A673 (cell line): ENCODE measurements around the gene SECISBP2. TPM values are rescaled to one million over a fixed set of nuclear protein-coding genes. Genes with fewer than 3 reads are reported as not detected.

Experiments used
- BruUV-seq: library from RNA; stranded (reverse); fragments of 400-500 nt; replicated peaks from 2 replicates; lab custom pipeline; 2021; lab: Mats Ljungman, UMichigan
- CTCF ChIA-PET: fragments of 300-600 bp; sonication (Branson Sonifier 250); formaldehyde crosslinking; loops from one replicate; lab custom pipeline; 2022; ENCODE audit warnings: antibody characterized with exemption; lab: Charles Lee
- POLR2A ChIA-PET: fragments of 300-600 bp; sonication (Branson Sonifier 250); formaldehyde crosslinking; loops from one replicate; lab custom pipeline; 2022; ENCODE audit warnings: antibody characterized with exemption; ENCODE audit not compliant: low non-redundant PET; lab: Charles Lee
- DNase-seq: peaks from one replicate; pipeline ENCODE4 v3.0.0-alpha.2; 2015; ENCODE audit warnings: low spot score
- H3K27ac ChIP-seq: fragments of 200-600 bp; sonication (generic); 2 replicates; pipeline ENCODE4 v1.5.1; 2016; ENCODE audit warnings: mixed run types, low read depth, mild to moderate bottlenecking, mixed read lengths, antibody characterized with exemption, low read length; ENCODE audit not compliant: poor library complexity, severe bottlenecking
- H3K27me3 ChIP-seq: fragments of 200-600 bp; sonication (generic); replicated peaks from 2 replicates; pipeline ENCODE4 v1.6.1; 2017; ENCODE audit warnings: mixed run types, low read depth, mild to moderate bottlenecking, mixed read lengths, antibody characterized with exemption, low read length; ENCODE audit not compliant: insufficient read depth, poor library complexity
- H3K36me3 ChIP-seq: fragments of 200-600 bp; sonication (generic); 2 replicates; pipeline ENCODE4 v1.6.1; 2016; ENCODE audit warnings: mixed run types, mild to moderate bottlenecking, mixed read lengths, antibody characterized with exemption, low read length; ENCODE audit not compliant: insufficient read depth, poor library complexity, severe bottlenecking
- H3K4me1 ChIP-seq: fragments of 200-600 bp; sonication (generic); 2 replicates; pipeline ENCODE4 v1.6.1; 2017; ENCODE audit warnings: mixed run types, mild to moderate bottlenecking, mixed read lengths, antibody characterized with exemption, low read length; ENCODE audit not compliant: insufficient read depth, poor library complexity, severe bottlenecking
- H3K4me3 ChIP-seq: fragments of 200-600 bp; sonication (generic); 2 replicates; pipeline ENCODE4 v1.5.1; 2016; ENCODE audit warnings: low read depth, mixed run types, mild to moderate bottlenecking, mixed read lengths, low read length; ENCODE audit not compliant: poor library complexity, severe bottlenecking
- H3K9me3 ChIP-seq: fragments of 200-600 bp; sonication (generic); 2 replicates; pipeline ENCODE4 v1.6.1; 2016; ENCODE audit warnings: mixed run types, low read depth, mild to moderate bottlenecking, mixed read lengths, antibody characterized with exemption, low read length; ENCODE audit not compliant: poor library complexity, severe bottlenecking
- CTCF ChIP-seq: fragments of 300-800, 200-600 bp; sonication (generic); conservative IDR thresholded peaks from 2 replicates; pipeline ENCODE4 v1.5.1; 2017; ENCODE audit warnings: low read depth, mild to moderate bottlenecking, antibody characterized with exemption, low read length, moderate library complexity, mixed read lengths
- EZH2 ChIP-seq: fragments of 200-600 bp; sonication (generic); IDR thresholded peaks from 2 replicates; pipeline ENCODE4 v1.6.1; 2017; ENCODE audit warnings: borderline replicate concordance, low read depth, mild to moderate bottlenecking, mixed read lengths, antibody characterized with exemption, low read length; ENCODE audit not compliant: poor library complexity, severe bottlenecking
- intact Hi-C: fragments of 100-400 bp; cut with micrococcal nuclease; formaldehyde crosslinking; loops from one replicate; pipeline ENCODE4 v1.10.0; 2022; ENCODE audit not compliant: unreplicated experiment
- total RNA-seq: library from RNA; stranded (reverse); gene quantifications from 2 replicates; pipeline ENCODE4 v1.2.3, GENCODE V29; 2021

Gene SECISBP2
- total RNA-seq, 1 experiment from 2014 or later, result 44.4 TPM

- CTCF ChIA-PET, result no interaction called here
- intact Hi-C loops, result no loop called here
- H3K36me3 ChIP-seq, result peaks cover 49% of the 10 kb centered on the region
Measured at GRCh38 chr9:89313842-89314241, 4.5 kb upstream of the SECISBP2 start.

GRCh38 chr9:89314955-89315354, 3.3 kb upstream of the SECISBP2 start:
- H3K36me3 ChIP-seq, result peaks cover 53% of the 10 kb centered on the region
- intact Hi-C loops, result no loop called here
- peak overlapping the region; percentile 93 for H3K27ac ChIP-seq
- H3K4me1 ChIP-seq, result peaks cover 25% of the 10 kb centered on the region
- CTCF ChIA-PET, result no interaction called here
- TF ChIP-seq EZH2 (no peak), CTCF (no peak)
- POLR2A ChIA-PET, result interaction anchor here (0.5 to 0.6 kb wide), 2 partner anchors 23 to 50 kb away, joined by 3 to 4 read pairs; no protein-coding TSS in a partner anchor
- H3K9me3 ChIP-seq, result no peaks in the 10 kb centered on the region
- H3K4me3 ChIP-seq, result peak overlapping the region; percentile 81
- BruUV-seq, result no TSS peak
- no peaks in the 10 kb centered on the region for H3K27me3 ChIP-seq
- DNase-seq, result no peak

More at GRCh38 chr9:89313842-89314241, 4.5 kb upstream of the SECISBP2 start:
- no peak for TF ChIP-seq CTCF
- no peak for TF ChIP-seq EZH2
- no TSS peak for BruUV-seq
- POLR2A ChIA-PET, result no interaction called here
- Histone ChIP-seq H3K4me3 (peak overlapping the region; percentile 81), H3K27me3 (no peaks in the 10 kb centered on the region), H3K4me1 (peaks cover 26% of the 10 kb centered on the region), H3K27ac (peak overlapping the region; percentile 93), H3K9me3 (no peaks in the 10 kb centered on the region)
- no peak for DNase-seq

- no peak for TF ChIP-seq EZH2
- TF ChIP-seq CTCF, result no peak
- ChIA-PET CTCF (no interaction called here), POLR2A (interaction anchor here (0.6 kb wide), 1 partner anchor 23 kb away, joined by 4 read pairs; no protein-coding TSS in a partner anchor)
- no TSS peak for BruUV-seq
- Histone ChIP-seq H3K9me3 (no peaks in the 10 kb centered on the region), H3K4me3 (peak overlapping the region; percentile 81), H3K4me1 (peaks cover 30% of the 10 kb centered on the region), H3K27me3 (no peaks in the 10 kb centered on the region), H3K27ac (peak overlapping the region; percentile 93), H3K36me3 (peaks cover 58% of the 10 kb centered on the region)
- intact Hi-C loops, result no loop called here
- DNase-seq, result no peak
Measured at GRCh38 chr9:89315482-89315881, 2.8 kb upstream of the SECISBP2 start.
